ENCODE results near the gene ALG9. TPM values are rescaled to one million over a fixed set of nuclear protein-coding genes. Genes with fewer than 3 reads are reported as not detected.

The ALG9 gene
- polyA plus RNA-seq, 1 experiment = 23.7 TPM

Small RNAs within 50 kb of the gene (small RNA-seq; reads per million reads assigned to genes)
- gene GNG5P3 (ENCODE audit: insufficient read length, low read depth, low replicate concordance) (not detected), gene RPL37AP8 (ENCODE audit: insufficient read length, low read depth, low replicate concordance) (not detected)

Other genes starting within 250 kb of the ALG9 start
- 20.7 and 32.5 TPM in 2 replicates for gene PPP2R1B, start 105.2 kb downstream of the ALG9 start, polyA plus RNA-seq (2011; rRNA removed)
- gene FDXACB1, start 7.6 kb upstream of the ALG9 start, polyA plus RNA-seq (2011; rRNA removed) = 0.81 and 1.2 TPM in 2 replicates
- 16.6 and 33.0 TPM in 2 replicates for gene CFAP68, start 8.0 kb upstream of the ALG9 start, polyA plus RNA-seq (2011; rRNA removed)
- 76.7 and 83.6 TPM in 2 replicates for gene CRYAB, start 40.2 kb upstream of the ALG9 start, polyA plus RNA-seq (2011; rRNA removed)
- gene HSPB2, start 41.2 kb upstream of the ALG9 start, polyA plus RNA-seq (2011; rRNA removed) = 2.5 and 4.0 TPM in 2 replicates
- gene C11orf52, start 47.3 kb upstream of the ALG9 start, polyA plus RNA-seq (2011; rRNA removed) = 2.7 and 2.9 TPM in 2 replicates
- gene DIXDC1, start 65.8 kb upstream of the ALG9 start, polyA plus RNA-seq (2011; rRNA removed) = 13.5 and 13.9 TPM in 2 replicates
- 19.8 and 24.3 TPM in 2 replicates for gene DLAT, start 153.8 kb upstream of the ALG9 start, polyA plus RNA-seq (2011; rRNA removed)
- gene PIH1D2, start 202.4 kb upstream of the ALG9 start, polyA plus RNA-seq (2011; rRNA removed) = 0.82 and 1.7 TPM in 2 replicates
- 8.6 and 15.9 TPM in 2 replicates for gene NKAPD1, start 202.7 kb upstream of the ALG9 start, polyA plus RNA-seq (2011; rRNA removed)
- gene TIMM8B, start 215.2 kb upstream of the ALG9 start, polyA plus RNA-seq (2011; rRNA removed) = 112 and 118 TPM in 2 replicates
- gene SDHD, start 215.3 kb upstream of the ALG9 start, polyA plus RNA-seq (2011; rRNA removed) = 131 and 207 TPM in 2 replicates

Measured in BJ (cell line).